GM23338 (cell line): ENCODE results near the gene EIF4E2. TPM values are rescaled to one million over a fixed set of nuclear protein-coding genes. Genes with fewer than 3 reads are reported as not detected.

Experiments used
- ATAC-seq: fragments of 200-7000 bp; cut with Tn5 transposase; 3 replicates; pipeline ENCODE4 v1.9.1; 2020
- DNase-seq: peaks from one replicate; pipeline ENCODE4 v3.0.0-alpha.2; 2015; ENCODE audit warnings: low spot score
- H2AFZ ChIP-seq: fragments of 200-600 bp; sonication (generic); 2 replicates; pipeline ENCODE4 v1.8.0; 2016; ENCODE audit warnings: antibody characterized with exemption, mild to moderate bottlenecking, moderate library complexity
- H3F3A ChIP-seq: fragments of 200-600 bp; sonication (generic); replicated peaks from 2 replicates; pipeline ENCODE4 v1.8.0; 2017; ENCODE audit warnings: antibody characterized with exemption, mixed run types, low read depth
- H3K27ac ChIP-seq: fragments of 200-600 bp; sonication (generic); 2 replicates; pipeline ENCODE4 v1.6.1; 2016; ENCODE audit warnings: low read depth
- H3K27me3 ChIP-seq: fragments of 200-600 bp; sonication (generic); 2 replicates; pipeline ENCODE4 v1.8.0; 2016; ENCODE audit warnings: mild to moderate bottlenecking, mixed run types, moderate library complexity; ENCODE audit not compliant: insufficient read depth
- H3K36me3 ChIP-seq: fragments of 200-600 bp; sonication (generic); 2 replicates; pipeline ENCODE4 v1.8.0; 2016; ENCODE audit warnings: mild to moderate bottlenecking; ENCODE audit not compliant: insufficient read depth
- H3K4me1 ChIP-seq: fragments of 200-600 bp; sonication (generic); 2 replicates; pipeline ENCODE4 v1.8.0; 2016; ENCODE audit warnings: mild to moderate bottlenecking, moderate library complexity; ENCODE audit not compliant: insufficient read depth
- H3K4me2 ChIP-seq: fragments of 200-600 bp; sonication (generic); 2 replicates; pipeline ENCODE4 v1.7.1; 2017; ENCODE audit warnings: mixed run types
- H3K4me3 ChIP-seq: fragments of 200-600 bp; sonication (generic); 2 replicates; pipeline ENCODE4 v1.6.1; 2016; ENCODE audit warnings: mixed run types
- H3K79me2 ChIP-seq: fragments of 200-600 bp; sonication (generic); replicated peaks from 2 replicates; pipeline ENCODE4 v1.8.0; 2017; ENCODE audit warnings: mild to moderate bottlenecking; ENCODE audit not compliant: insufficient read depth
- H3K9me2 ChIP-seq: fragments of 200-600 bp; sonication (generic); 2 replicates; pipeline ENCODE4 v1.8.0; 2017; ENCODE audit not compliant: insufficient read depth
- H4K20me1 ChIP-seq: fragments of 200-600 bp; sonication (generic); replicated peaks from 2 replicates; pipeline ENCODE4 v1.8.0; 2017; ENCODE audit warnings: mild to moderate bottlenecking; ENCODE audit not compliant: insufficient read depth
- H3K27ac Mint-ChIP-seq: 2 replicates; pipeline ENCODE4 v1.8.0; 2020; ENCODE audit warnings: inconsistent platforms, mild to moderate bottlenecking, moderate library complexity, mixed read lengths
- H3K27me3 Mint-ChIP-seq: 3 replicates; pipeline ENCODE4 v1.8.0; 2022; ENCODE audit warnings: low read depth, mild to moderate bottlenecking, moderate library complexity, mixed read lengths, inconsistent platforms; ENCODE audit not compliant: insufficient read depth, poor library complexity
- H3K36me3 Mint-ChIP-seq: 3 replicates; pipeline ENCODE4 v1.8.0; 2021; ENCODE audit warnings: low read depth, mild to moderate bottlenecking, inconsistent platforms, moderate library complexity, mixed read lengths
- H3K4me1 Mint-ChIP-seq: 3 replicates; pipeline ENCODE4 v1.8.0; 2020; ENCODE audit warnings: mild to moderate bottlenecking, inconsistent platforms, mixed read lengths
- H3K4me3 Mint-ChIP-seq: 3 replicates; pipeline ENCODE4 v1.8.0; 2021; ENCODE audit warnings: moderate library complexity, mild to moderate bottlenecking, inconsistent platforms, mixed read lengths
- H3K9me3 Mint-ChIP-seq: 3 replicates; pipeline ENCODE4 v1.8.0; 2020; ENCODE audit warnings: moderate library complexity, mild to moderate bottlenecking, inconsistent platforms, mixed read lengths
- EZH2 ChIP-seq: fragments of 200-600 bp; sonication (generic); IDR thresholded peaks from one replicate; pipeline ENCODE4 v1.8.0; 2017; ENCODE audit warnings: antibody characterized with exemption, mild to moderate bottlenecking, low read depth; ENCODE audit not compliant: unreplicated experiment
- EZH2phosphoT487 ChIP-seq: fragments of 200-600 bp; sonication (generic); IDR thresholded peaks from one replicate; pipeline ENCODE4 v1.8.1; 2018; ENCODE audit warnings: antibody characterized with exemption; ENCODE audit not compliant: unreplicated experiment
- JUNB ChIP-seq: IDR thresholded peaks from one replicate; pipeline ENCODE4 v1.6.1; 2016; ENCODE audit warnings: antibody characterized with exemption; ENCODE audit not compliant: unreplicated experiment
- NANOG ChIP-seq: IDR thresholded peaks from 2 replicates; pipeline ENCODE4 v1.6.1; 2016; ENCODE audit warnings: antibody characterized with exemption, borderline replicate concordance
- ZNF114 ChIP-seq: fragments of 250-450 bp; sonication (Bioruptor Pico); IDR thresholded peaks from 2 replicates; pipeline ENCODE4 v1.5.0; 2020; ENCODE audit warnings: mild to moderate bottlenecking, moderate library complexity
- polyA plus RNA-seq: library from polyadenylated mRNA; unstranded; fragments of >200 nt; fragmentation: Nextera tagmentation; extraction: Ambion mirVana; gene quantifications from 2 replicates; pipeline ENCODE4 v1.2.1, GENCODE V29; 2016
- total RNA-seq: library from RNA; depleted of rRNA; stranded (reverse); fragments of >200 nt; shearing (Covaris generic); gene quantifications from 2 replicates; pipeline ENCODE4 v1.2.3, GENCODE V29; 2014
- TF ChIP-seq, protein P1 (sequence below), 2 experiments: fragments of 200-600 bp in 1 of 2; sonication (generic) in 1 of 2; conservative IDR thresholded peaks; 2 replicates each; pipeline versions ENCODE4 v1.5.1 to v1.6.1; 2016 to 2017; ENCODE audit warnings: antibody characterized with exemption in 2 of 2, low read depth in 2 of 2, mild to moderate bottlenecking in 2 of 2, moderate library complexity in 1 of 2
- TF ChIP-seq, protein P2 (sequence below): fragments of 250-450 bp; sonication (Bioruptor Pico); IDR thresholded peaks from 2 replicates; pipeline ENCODE4 v1.5.0; 2020; ENCODE audit warnings: mild to moderate bottlenecking, moderate library complexity
- TF ChIP-seq, protein P3 (sequence below): IDR thresholded peaks from 2 replicates; pipeline ENCODE4 v1.6.1; 2016; ENCODE audit warnings: antibody characterized with exemption
- TF ChIP-seq, protein P4 (sequence below): IDR thresholded peaks from one replicate; pipeline ENCODE4 v1.6.1; 2018; ENCODE audit warnings: antibody characterized with exemption; ENCODE audit not compliant: unreplicated experiment

The EIF4E2 gene
- total and polyA plus RNA-seq, 2 experiments from 2014 or later = 68.1 to 152 TPM

DNA sequence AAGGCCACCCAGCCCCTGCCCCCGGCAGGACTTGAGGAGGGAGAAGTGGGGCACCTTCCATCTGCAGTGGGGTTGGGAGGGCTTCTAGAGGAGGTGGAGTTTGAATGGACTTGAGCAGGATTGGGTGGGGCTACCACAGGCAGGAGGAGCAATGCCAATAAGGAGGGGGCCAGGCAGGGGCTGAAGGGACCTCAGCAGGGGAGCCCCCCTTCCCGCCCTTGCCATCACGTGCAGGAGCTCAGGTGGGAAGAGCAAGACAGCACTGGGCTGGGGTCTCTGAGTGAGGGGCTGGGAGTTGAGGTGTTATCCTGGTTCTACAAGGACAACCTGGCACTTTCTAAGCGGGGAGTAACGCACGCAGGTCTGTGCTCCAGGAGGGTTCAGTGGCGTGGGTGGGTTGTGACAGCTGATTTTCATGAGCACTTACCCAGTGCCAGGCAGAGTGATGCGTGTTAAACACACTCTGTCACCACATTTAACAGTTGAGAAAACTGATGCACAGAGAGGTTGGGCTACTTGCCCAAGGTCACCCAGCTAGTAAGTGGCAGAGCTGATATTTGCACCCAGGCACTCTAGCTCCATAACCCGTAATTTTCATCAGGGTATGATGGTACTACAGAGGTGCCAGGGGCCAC is 19.7 kb upstream of the EIF4E2 start (continued):
- TF ChIP-seq, protein P1, sequence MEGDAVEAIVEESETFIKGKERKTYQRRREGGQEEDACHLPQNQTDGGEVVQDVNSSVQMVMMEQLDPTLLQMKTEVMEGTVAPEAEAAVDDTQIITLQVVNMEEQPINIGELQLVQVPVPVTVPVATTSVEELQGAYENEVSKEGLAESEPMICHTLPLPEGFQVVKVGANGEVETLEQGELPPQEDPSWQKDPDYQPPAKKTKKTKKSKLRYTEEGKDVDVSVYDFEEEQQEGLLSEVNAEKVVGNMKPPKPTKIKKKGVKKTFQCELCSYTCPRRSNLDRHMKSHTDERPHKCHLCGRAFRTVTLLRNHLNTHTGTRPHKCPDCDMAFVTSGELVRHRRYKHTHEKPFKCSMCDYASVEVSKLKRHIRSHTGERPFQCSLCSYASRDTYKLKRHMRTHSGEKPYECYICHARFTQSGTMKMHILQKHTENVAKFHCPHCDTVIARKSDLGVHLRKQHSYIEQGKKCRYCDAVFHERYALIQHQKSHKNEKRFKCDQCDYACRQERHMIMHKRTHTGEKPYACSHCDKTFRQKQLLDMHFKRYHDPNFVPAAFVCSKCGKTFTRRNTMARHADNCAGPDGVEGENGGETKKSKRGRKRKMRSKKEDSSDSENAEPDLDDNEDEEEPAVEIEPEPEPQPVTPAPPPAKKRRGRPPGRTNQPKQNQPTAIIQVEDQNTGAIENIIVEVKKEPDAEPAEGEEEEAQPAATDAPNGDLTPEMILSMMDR (conservative IDR thresholded peaks at IDR 0.05; ENCODE audit: low read depth in 2 of 2) = no peak
- no peak for TF ChIP-seq NANOG
- no peak for TF ChIP-seq EZH2

DNA sequence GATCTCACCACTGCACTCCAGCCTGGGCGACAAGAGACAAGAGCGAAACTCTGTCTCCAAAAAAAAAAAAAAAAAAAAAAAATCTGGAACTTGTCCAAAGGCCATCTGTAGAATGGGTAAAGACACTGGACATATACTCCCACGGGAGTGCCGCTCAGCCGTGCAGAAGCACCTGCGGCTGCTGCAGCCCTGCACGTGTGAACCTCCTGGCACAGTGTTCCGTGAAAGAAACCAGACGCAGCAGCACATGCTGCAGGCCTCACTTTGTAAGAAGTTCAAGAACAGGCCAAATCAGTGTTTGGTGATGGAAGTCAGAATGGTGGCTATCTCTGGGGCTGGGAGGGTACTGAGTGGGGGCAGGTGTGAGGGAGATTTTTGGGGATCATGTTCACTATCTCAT is 18.1 kb upstream of the EIF4E2 start:
- H3K27me3 Mint-ChIP-seq = peaks cover 18% of the 10 kb centered on the region
- no peaks in the 10 kb centered on the region for H3K4me1 ChIP-seq
- H3K27ac ChIP-seq = no peak overlapping the region
- no peaks in the 10 kb centered on the region for H3K79me2 ChIP-seq
- H3K4me3 Mint-ChIP-seq = no peak overlapping the region
- H3K36me3 Mint-ChIP-seq = peaks cover 4% of the 10 kb centered on the region; the same call in 1 of the 3 replicates
- DNase-seq (no peak), ATAC-seq (no peak)
- no peaks in the 10 kb centered on the region for H3K27me3 ChIP-seq
- H3K4me3 ChIP-seq = no peak overlapping the region
- no peaks in the 10 kb centered on the region for H3K9me2 ChIP-seq
- no peak overlapping the region for H3K4me2 ChIP-seq
- H3F3A ChIP-seq = no peaks in the 10 kb centered on the region
- peaks cover 15% of the 10 kb centered on the region for H3K4me1 Mint-ChIP-seq
- no peaks in the 10 kb centered on the region; the same call in 1 of the 2 replicates for H4K20me1 ChIP-seq
- H3K36me3 ChIP-seq = no peaks in the 10 kb centered on the region
- no peak overlapping the region for H2AFZ ChIP-seq
- no peak overlapping the region for H3K27ac Mint-ChIP-seq
- peaks cover 8% of the 10 kb centered on the region; the same call in 2 of the 3 replicates for H3K9me3 Mint-ChIP-seq
- no peak for TF ChIP-seq NANOG
- TF ChIP-seq ZNF114 = no peak
- TF ChIP-seq, protein P2, sequence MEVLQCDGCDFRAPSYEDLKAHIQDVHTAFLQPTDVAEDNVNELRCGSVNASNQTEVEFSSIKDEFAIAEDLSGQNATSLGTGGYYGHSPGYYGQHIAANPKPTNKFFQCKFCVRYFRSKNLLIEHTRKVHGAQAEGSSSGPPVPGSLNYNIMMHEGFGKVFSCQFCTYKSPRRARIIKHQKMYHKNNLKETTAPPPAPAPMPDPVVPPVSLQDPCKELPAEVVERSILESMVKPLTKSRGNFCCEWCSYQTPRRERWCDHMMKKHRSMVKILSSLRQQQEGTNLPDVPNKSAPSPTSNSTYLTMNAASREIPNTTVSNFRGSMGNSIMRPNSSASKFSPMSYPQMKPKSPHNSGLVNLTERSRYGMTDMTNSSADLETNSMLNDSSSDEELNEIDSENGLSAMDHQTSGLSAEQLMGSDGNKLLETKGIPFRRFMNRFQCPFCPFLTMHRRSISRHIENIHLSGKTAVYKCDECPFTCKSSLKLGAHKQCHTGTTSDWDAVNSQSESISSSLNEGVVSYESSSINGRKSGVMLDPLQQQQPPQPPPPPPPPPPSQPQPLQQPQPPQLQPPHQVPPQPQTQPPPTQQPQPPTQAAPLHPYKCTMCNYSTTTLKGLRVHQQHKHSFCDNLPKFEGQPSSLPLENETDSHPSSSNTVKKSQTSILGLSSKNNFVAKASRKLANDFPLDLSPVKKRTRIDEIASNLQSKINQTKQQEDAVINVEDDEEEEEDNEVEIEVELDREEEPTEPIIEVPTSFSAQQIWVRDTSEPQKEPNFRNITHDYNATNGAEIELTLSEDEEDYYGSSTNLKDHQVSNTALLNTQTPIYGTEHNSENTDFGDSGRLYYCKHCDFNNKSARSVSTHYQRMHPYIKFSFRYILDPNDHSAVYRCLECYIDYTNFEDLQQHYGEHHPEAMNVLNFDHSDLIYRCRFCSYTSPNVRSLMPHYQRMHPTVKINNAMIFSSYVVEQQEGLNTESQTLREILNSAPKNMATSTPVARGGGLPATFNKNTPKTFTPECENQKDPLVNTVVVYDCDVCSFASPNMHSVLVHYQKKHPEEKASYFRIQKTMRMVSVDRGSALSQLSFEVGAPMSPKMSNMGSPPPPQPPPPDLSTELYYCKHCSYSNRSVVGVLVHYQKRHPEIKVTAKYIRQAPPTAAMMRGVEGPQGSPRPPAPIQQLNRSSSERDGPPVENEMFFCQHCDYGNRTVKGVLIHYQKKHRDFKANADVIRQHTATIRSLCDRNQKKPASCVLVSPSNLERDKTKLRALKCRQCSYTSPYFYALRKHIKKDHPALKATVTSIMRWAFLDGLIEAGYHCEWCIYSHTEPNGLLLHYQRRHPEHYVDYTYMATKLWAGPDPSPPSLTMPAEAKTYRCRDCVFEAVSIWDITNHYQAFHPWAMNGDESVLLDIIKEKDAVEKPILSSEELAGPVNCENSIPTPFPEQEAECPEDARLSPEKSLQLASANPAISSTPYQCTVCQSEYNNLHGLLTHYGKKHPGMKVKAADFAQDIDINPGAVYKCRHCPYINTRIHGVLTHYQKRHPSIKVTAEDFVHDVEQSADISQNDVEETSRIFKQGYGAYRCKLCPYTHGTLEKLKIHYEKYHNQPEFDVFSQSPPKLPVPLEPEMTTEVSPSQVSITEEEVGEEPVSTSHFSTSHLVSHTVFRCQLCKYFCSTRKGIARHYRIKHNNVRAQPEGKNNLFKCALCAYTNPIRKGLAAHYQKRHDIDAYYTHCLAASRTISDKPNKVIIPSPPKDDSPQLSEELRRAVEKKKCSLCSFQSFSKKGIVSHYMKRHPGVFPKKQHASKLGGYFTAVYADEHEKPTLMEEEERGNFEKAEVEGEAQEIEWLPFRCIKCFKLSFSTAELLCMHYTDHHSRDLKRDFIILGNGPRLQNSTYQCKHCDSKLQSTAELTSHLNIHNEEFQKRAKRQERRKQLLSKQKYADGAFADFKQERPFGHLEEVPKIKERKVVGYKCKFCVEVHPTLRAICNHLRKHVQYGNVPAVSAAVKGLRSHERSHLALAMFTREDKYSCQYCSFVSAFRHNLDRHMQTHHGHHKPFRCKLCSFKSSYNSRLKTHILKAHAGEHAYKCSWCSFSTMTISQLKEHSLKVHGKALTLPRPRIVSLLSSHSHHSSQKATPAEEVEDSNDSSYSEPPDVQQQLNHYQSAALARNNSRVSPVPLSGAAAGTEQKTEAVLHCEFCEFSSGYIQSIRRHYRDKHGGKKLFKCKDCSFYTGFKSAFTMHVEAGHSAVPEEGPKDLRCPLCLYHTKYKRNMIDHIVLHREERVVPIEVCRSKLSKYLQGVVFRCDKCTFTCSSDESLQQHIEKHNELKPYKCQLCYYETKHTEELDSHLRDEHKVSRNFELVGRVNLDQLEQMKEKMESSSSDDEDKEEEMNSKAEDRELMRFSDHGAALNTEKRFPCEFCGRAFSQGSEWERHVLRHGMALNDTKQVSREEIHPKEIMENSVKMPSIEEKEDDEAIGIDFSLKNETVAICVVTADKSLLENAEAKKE = no peak
- no peak for TF ChIP-seq JUNB
- TF ChIP-seq, protein P1 (conservative IDR thresholded peaks at IDR 0.05; ENCODE audit: low read depth in 2 of 2) = no peak
- no peak for TF ChIP-seq EZH2phosphoT487
- TF ChIP-seq, protein P3, sequence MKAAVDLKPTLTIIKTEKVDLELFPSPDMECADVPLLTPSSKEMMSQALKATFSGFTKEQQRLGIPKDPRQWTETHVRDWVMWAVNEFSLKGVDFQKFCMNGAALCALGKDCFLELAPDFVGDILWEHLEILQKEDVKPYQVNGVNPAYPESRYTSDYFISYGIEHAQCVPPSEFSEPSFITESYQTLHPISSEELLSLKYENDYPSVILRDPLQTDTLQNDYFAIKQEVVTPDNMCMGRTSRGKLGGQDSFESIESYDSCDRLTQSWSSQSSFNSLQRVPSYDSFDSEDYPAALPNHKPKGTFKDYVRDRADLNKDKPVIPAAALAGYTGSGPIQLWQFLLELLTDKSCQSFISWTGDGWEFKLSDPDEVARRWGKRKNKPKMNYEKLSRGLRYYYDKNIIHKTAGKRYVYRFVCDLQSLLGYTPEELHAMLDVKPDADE = no peak
- TF ChIP-seq, protein P4, sequence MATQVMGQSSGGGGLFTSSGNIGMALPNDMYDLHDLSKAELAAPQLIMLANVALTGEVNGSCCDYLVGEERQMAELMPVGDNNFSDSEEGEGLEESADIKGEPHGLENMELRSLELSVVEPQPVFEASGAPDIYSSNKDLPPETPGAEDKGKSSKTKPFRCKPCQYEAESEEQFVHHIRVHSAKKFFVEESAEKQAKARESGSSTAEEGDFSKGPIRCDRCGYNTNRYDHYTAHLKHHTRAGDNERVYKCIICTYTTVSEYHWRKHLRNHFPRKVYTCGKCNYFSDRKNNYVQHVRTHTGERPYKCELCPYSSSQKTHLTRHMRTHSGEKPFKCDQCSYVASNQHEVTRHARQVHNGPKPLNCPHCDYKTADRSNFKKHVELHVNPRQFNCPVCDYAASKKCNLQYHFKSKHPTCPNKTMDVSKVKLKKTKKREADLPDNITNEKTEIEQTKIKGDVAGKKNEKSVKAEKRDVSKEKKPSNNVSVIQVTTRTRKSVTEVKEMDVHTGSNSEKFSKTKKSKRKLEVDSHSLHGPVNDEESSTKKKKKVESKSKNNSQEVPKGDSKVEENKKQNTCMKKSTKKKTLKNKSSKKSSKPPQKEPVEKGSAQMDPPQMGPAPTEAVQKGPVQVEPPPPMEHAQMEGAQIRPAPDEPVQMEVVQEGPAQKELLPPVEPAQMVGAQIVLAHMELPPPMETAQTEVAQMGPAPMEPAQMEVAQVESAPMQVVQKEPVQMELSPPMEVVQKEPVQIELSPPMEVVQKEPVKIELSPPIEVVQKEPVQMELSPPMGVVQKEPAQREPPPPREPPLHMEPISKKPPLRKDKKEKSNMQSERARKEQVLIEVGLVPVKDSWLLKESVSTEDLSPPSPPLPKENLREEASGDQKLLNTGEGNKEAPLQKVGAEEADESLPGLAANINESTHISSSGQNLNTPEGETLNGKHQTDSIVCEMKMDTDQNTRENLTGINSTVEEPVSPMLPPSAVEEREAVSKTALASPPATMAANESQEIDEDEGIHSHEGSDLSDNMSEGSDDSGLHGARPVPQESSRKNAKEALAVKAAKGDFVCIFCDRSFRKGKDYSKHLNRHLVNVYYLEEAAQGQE = no peak
